NB4 (cell line): ENCODE results near the gene COBL.
A peak's percentile ranks its signal among the peaks of the same experiment; 100 is the strongest.

Experiments
- DNase-seq: peaks from one replicate; pipeline ENCODE4 v3.0.0; 2010; ENCODE audit warnings: low read depth
- H3K4me3 ChIP-seq: one replicate; pipeline ENCODE4 v1.5.1; 2011; ENCODE audit warnings: mild to moderate bottlenecking, low read depth, low read length, moderate library complexity
- MYC ChIP-seq: IDR thresholded peaks from 2 replicates; pipeline ENCODE4 v1.6.1; 2011; ENCODE audit warnings: low read depth, low read length
- POLR2A ChIP-seq: IDR thresholded peaks from 2 replicates; pipeline ENCODE4 v1.6.1; 2011; ENCODE audit warnings: mild to moderate bottlenecking; ENCODE audit not compliant: insufficient read length; ENCODE audit errors: extremely low read depth
- TF ChIP-seq, protein P1 (sequence below): IDR thresholded peaks from one replicate; pipeline ENCODE4 v1.5.1; 2012; ENCODE audit warnings: low read depth, low read length
- TF ChIP-seq, protein P2 (sequence below): IDR thresholded peaks from 2 replicates; pipeline ENCODE4 v1.6.1; 2011; ENCODE audit warnings: low read depth, low read length

Gene COBL

DNA sequence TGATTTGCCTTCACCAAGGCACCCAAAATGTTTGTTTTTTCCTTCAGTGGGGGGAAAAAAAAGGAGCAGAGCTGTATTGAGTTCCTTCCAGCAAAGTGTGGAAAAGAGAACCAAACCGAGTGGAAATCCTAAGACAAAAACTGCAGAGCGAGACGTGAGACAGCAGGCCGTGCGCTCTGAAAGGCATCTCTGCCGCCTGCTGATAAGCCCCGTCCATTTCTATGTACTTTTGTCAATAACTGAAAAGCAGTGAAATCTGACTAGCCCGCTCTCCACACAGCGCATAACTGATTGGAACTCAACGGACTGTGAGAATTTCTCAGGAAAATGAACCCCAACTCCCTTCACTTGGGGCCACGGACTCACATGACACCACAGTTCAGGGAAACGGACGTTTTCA, 83.2 kb downstream of the COBL start:
- no peak for DNase-seq
- no peak overlapping the region for H3K4me3 ChIP-seq
- TF ChIP-seq, protein P1, sequence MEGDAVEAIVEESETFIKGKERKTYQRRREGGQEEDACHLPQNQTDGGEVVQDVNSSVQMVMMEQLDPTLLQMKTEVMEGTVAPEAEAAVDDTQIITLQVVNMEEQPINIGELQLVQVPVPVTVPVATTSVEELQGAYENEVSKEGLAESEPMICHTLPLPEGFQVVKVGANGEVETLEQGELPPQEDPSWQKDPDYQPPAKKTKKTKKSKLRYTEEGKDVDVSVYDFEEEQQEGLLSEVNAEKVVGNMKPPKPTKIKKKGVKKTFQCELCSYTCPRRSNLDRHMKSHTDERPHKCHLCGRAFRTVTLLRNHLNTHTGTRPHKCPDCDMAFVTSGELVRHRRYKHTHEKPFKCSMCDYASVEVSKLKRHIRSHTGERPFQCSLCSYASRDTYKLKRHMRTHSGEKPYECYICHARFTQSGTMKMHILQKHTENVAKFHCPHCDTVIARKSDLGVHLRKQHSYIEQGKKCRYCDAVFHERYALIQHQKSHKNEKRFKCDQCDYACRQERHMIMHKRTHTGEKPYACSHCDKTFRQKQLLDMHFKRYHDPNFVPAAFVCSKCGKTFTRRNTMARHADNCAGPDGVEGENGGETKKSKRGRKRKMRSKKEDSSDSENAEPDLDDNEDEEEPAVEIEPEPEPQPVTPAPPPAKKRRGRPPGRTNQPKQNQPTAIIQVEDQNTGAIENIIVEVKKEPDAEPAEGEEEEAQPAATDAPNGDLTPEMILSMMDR = no peak
- TF ChIP-seq, protein P2, sequence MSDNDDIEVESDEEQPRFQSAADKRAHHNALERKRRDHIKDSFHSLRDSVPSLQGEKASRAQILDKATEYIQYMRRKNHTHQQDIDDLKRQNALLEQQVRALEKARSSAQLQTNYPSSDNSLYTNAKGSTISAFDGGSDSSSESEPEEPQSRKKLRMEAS = no peak
- TF ChIP-seq POLR2A = no peak
- no peak for TF ChIP-seq MYC

DNA sequence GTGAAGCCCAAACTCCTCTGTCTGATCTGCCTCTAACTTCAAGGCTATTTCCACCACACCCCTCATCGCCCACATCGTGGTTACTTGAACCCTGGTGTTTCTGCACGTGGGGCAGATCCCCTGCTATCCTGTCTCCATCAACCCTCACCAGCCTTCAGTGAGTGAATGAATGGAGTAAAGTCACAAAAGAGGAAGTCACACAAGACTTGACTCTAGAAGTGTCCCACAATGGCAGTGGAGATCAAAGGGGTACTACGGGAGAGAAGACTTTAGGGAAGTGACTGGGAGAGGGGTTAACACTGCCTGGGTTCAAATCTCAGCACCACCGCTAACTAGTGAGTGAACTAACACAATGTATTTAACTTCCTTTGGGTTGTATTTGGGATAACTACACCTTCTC, 85.9 kb downstream of the COBL start:
- TF ChIP-seq POLR2A = no peak
- TF ChIP-seq, protein P2 = no peak
- TF ChIP-seq, protein P1 = no peak
- no peak for TF ChIP-seq MYC
- DNase-seq = peak; percentile 29
- no peak overlapping the region for H3K4me3 ChIP-seq

DNA sequence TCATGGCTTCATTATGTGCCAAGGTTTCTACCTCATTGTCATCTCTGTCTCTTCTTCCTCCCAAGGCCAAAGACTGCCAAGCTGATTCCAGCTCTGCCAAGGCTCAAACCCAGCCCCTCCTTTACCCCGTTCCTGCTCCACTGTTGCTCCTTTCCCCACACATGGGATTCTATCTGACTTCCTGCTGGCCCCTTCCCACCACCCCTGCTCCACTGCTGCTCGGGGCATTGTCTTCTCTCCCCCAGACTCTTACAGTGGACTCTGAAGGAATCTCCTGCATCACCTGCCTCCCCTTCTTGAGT, 86.3 kb downstream of the COBL start:
- H3K4me3 ChIP-seq = no peak overlapping the region
- no peak for DNase-seq
- TF ChIP-seq MYC (no peak), POLR2A (no peak)
- TF ChIP-seq, protein P1 = no peak
- TF ChIP-seq, protein P2 = no peak

DNA sequence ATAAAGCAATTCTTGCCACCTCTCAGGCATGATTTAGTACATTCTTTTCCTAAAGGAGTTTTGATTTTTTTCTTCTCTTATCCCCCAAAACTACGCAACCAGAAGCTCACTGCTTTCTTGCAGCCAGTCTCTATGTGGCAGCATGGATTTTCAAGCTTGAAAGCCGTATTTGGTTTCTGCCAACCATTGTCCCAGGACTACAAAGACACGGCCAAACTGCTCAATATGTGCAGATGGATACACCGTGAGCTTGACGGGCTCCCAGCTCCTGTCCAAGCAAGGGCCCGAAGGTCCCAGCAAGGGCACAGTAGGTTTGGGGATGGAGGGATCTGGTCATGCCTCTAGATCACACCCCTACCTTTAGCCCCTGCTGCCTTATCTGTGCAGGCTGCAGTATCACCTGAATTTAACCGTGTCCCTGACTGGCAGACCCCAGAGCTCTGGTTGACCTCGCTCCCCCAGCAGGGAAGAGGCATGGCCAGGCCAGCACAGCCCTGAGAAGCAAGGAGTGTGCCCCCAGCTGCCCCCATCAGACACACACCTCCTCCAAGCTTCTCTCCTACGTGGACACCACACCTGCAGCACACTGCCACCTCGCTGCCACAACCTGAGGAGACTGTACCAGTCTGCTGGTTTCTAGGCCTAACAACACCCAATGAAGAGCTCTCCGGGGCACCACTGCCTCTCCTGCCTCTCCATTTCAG, 86.8 kb downstream of the COBL start:
- TF ChIP-seq, protein P1 = no peak
- TF ChIP-seq POLR2A (no peak), MYC (no peak)
- TF ChIP-seq, protein P2 = no peak
- no peak overlapping the region for H3K4me3 ChIP-seq
- DNase-seq = no peak

DNA sequence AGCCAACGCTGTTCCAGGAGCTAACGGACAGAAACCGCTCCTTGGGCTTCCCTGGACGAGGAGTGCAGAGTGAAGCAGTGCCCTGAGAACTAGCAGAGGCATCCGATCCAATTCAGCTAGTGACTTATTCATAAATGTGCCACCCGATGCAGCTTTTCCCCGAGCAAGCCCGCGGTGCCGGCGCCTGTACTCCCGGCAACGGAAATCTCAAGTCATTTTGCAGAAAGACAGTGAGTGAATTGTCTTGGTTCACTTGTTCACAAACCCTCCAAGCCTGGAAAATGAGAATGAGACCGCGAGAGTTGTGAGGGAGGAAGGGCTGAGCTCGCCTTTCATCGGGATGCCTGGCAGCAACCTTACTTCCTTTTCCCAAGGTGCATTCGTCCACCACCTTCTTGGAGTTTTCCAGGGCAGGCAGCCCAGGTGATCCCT, 87.5 kb downstream of the COBL start:
- TF ChIP-seq, protein P2 = no peak
- TF ChIP-seq, protein P1 = no peak
- TF ChIP-seq MYC (no peak), POLR2A (no peak)
- no peak overlapping the region for H3K4me3 ChIP-seq
- no peak for DNase-seq
